Thyroid gland (tissue), 4 donors: ENCODE data around the gene GALNT15.

Experiments
- POLR2A ChIP-seq, 2 donors: fragments of 450-650 bp; IDR thresholded peaks; one replicate each; pipeline ENCODE4 v1.6.1; 2017; ENCODE audit warnings: antibody characterized with exemption in 2 of 2, mild to moderate bottlenecking in 2 of 2, moderate library complexity in 1 of 2
- TF ChIP-seq, protein P1 (sequence below), 6 experiments: fragments of 200-600 bp in 3 of 6; fragments of 450-650 bp in 3 of 6; sonication (generic) in 3 of 6; IDR thresholded peaks; one replicate each; pipeline ENCODE4 v1.5.1; 2016 to 2019; ENCODE audit warnings: antibody characterized with exemption in 6 of 6, mild to moderate bottlenecking in 2 of 6, inconsistent platforms in 1 of 6, moderate library complexity in 1 of 6

DNA sequence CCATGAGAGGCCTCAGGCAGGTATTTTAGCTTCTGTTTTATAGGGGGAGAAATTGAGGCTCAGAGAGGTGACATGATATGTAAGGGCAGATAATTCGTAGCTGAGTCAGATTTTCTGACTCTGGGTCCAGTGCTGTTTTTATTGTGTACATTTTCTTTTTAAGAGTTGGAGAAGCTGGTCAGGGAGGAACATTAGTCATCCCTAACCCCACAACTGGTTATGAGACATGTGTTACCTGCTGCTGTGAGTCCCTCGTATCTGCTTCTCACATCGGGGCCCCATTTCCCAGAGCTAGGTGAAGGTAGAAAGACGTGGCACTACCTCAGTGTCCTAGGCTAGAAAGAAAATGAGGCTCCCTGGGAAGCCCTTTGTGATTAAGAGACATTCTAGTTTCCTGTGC lies 28.6 kb downstream of the GALNT15 start:
- TF ChIP-seq, protein P1, sequence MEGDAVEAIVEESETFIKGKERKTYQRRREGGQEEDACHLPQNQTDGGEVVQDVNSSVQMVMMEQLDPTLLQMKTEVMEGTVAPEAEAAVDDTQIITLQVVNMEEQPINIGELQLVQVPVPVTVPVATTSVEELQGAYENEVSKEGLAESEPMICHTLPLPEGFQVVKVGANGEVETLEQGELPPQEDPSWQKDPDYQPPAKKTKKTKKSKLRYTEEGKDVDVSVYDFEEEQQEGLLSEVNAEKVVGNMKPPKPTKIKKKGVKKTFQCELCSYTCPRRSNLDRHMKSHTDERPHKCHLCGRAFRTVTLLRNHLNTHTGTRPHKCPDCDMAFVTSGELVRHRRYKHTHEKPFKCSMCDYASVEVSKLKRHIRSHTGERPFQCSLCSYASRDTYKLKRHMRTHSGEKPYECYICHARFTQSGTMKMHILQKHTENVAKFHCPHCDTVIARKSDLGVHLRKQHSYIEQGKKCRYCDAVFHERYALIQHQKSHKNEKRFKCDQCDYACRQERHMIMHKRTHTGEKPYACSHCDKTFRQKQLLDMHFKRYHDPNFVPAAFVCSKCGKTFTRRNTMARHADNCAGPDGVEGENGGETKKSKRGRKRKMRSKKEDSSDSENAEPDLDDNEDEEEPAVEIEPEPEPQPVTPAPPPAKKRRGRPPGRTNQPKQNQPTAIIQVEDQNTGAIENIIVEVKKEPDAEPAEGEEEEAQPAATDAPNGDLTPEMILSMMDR (IDR thresholded peaks at IDR 0.05): no peak
- TF ChIP-seq POLR2A (IDR thresholded peaks at IDR 0.05): no peak
